Activated CD4-positive, alpha-beta T cell treated with anti-CD3 and anti-CD28 coated beads, Interleukin-2, amount 50 U/mL, for 1 hour (primary cell): ENCODE measurements around the gene ALDOC.
"Not testable (repeated sequence)": the region's sequence is repeated elsewhere in the genome, so short reads cannot be mapped to it uniquely, and the experiment has no call there.

Source experiments
- DNase-seq: peaks from one replicate; pipeline ENCODE4 v3.0.0-alpha.2; 2020

Gene ALDOC

GRCh38 chr17:28576758-28577465 lies at the start of gene ALDOC:
ALDOC (minus strand) TSS chr17:28576895; CDS start chr17:28575532, 1,363 bp downstream.
- DNase-seq, result peak; percentile 98

- no peak for DNase-seq
Observed at GRCh38 chr17:28624148-28624547, 47.5 kb upstream of the ALDOC start.

DNA sequence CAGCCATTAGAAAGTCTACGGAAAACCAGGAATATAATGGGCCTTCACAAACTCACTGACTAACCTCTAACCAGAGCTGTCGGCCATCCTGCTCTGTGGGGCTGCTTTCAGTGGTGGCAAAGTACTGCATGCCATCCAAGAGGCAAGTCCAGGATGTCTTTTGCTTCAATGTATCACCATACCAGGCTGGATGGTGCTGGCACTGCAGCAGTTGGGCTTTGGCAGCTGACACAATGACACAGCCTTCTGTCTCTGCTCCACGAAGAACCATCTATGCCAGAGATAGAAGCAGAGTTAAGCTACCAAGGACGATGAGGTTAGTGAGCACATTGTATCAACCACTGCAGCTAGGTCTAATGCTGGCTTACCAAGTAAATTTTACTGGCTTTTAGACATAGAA lies 47.0 kb upstream of the ALDOC start:
- no peak for DNase-seq

DNA sequence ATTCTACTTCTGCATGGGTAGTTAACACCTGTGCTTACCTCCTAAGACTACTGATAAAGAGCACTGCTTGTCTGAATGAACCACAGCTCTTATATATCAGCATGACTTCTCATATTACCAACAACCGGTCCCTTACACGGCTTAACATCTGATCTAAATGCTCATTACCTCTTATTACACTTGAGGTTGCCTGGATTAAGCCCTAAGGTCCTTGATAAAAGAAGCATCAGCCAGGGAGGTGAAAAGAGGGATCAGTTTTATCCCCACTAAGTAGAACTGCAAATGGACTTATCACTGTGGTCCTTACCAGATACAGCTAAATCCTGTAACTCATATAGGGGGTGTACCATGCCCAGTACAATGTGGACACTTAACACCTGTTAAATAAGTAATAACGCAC lies 45.5 kb upstream of the ALDOC start:
- DNase-seq, result no peak

DNA sequence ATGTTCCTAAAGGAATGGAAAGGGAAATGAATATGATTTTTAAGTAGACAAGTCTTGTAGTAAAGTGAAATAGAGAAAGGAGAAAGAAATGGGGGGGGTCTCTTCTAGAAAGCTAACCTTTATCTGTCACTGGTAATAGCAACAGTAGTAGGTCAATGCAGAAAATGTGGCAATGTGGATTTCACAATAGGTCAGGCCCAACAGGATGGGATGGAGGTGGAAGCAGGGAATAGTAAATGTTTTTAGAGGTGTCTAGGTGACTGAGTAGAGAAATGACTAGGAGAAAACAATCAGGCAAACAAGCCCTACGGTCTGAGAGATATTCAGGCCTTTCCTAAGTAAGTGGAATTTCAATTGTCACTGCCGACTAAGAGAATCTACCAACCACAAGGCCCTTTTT lies 43.3 kb upstream of the ALDOC start:
- DNase-seq, result no peak

DNA sequence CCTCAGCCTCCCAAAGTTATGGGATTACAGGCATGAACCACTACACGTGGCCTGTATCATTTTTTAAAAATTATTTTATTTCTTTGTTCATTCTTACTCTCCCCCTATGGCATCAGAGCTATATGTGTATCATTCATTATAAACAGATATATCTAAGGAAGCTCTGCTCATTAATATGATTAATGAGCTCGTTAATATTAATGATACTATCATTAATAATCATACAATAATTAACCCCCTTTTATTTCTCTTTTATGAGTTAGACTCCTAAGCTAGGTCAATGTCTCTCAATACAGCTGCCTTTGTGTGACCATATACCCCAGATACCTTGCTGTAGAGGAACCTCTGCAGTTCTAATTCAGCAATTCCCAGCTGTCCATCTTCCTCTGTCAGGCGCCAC lies 41.8 kb upstream of the ALDOC start:
- no peak for DNase-seq

DNA sequence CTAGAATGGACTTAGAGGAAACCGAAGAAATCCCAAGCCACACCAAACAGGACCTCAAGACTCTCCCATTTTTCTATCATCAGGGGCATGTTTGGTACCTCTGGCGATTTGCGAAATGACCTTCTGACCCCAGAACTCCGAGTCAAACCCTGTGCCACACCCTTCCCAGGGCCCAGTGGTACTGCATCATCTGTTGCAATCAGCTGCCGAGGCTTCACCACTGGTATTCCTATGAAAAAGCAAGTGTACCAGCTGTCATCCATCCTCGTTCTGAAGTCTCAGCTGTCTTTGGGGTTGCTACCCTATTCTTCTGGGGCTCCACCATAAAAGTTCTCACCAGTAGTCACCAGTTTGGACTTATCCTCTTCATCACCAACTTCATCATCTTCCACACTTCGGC lies 39.6 kb upstream of the ALDOC start:
- no peak for DNase-seq

DNA sequence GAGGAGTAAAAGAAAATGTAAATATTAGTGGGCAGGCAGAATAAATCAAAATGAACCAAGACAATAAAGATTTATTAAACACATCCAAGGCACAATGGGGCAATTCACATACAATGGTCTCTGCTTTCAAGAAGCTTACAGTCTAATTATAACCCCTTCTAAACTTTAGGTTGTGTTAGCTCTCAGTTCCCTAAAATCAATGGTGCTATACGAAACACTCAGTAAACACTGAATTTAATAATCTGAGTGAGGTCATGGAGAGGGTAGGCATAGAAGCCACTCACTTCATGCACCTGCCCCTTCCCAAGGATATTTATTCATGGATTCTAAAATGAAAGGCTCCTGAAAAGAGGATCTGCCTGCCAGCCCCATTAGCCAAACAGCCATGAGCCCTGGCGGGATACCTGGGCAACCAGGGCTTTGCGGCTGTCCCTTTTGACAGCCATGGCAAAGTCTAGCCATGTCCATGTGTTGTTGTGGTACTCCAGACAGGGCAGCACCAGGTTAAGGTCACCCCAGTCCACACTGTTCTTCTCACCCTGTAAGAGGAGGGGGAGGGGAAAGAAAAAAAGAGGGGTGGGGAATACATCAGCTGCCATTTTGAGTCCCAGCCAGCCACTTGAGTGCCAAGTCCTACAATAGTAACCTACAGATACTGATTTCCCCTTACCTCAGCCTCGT lies 38.7 kb upstream of the ALDOC start:
- no peak for DNase-seq

- no peak for DNase-seq
Observed at GRCh38 chr17:28613931-28614381, 37.3 kb upstream of the ALDOC start, which contains the start of gene RSKR. RSKR (minus strand) TSS chr17:28614185; CDS start chr17:28614161, 24 bp downstream.

DNA sequence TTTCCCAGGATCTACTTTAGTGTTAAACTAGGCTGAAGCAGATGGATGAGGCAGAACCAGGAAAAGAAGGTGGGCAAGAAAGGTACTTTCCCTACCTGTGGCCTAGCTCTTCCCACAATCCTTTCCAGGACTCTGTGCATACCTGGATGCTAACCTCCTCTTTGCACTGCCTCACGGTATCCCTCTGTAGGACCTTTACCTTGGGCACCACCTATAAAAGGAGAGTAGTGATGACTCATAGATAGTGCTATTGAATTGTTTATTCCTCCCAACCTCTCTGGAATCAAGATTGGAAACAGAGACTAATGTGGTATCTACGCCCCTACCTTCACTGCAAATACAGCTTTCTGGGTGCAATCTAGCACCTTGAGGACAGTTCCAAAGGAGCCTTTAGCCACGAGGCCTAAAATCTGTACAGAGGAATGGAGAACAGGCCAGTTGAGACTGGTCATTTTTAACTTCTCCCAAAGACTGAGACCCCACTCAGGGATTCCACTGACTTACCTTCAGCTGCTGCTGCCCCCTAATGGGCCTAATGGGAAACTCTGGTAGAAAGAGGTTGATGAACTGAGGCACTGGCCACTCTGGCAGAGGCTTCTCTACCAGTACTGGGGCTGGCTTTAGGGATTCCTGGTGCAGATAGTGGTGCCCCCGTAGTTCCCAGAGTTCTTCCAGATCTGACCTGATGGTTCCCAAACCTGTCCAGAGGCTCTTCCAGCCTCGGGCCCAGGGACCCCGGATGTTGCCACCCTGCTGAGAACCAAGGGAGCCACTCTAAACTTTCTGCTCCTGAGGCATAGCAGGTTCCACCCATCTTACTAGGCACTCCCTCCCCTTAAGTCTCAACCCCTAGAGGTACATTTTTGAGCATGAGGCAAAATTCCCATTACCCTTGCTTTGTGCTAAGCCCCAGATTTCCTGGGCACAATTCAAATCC lies 36.5 kb upstream of the ALDOC start:
- peak; percentile 32 for DNase-seq

- DNase-seq, result no peak
Observed at GRCh38 chr17:28612531-28612930, 35.8 kb upstream of the ALDOC start.

GRCh38 chr17:28610376-28610775 lies 33.7 kb upstream of the ALDOC start:
- no peak for DNase-seq

DNA sequence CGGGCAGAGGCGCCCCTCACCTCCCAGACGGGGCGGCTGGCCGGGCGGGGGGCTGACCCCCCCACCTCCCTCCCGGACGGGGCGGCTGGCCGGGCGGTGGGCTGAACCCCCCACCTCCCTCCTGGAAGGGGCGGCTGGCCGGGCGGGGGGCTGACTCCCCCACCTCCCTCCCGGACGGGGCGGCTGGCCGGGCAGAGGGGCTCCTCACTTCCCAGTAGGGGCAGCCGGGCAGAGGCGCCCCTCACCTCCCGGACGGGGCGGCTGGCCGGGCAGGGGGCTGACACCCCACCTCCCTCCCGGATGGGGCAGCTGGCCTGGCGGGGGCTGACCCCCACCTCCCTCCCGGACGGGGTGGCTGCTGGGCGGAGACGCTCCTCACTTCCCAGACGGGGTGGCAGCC lies 27.3 kb upstream of the ALDOC start:
- not testable (repeated sequence) for DNase-seq

GRCh38 chr17:28599311-28600184 lies 22.9 kb upstream of the ALDOC start:
- DNase-seq, result peak; percentile 63

GRCh38 chr17:28598799-28599310 lies 22.2 kb upstream of the ALDOC start, which contains the start of gene SPAG5:
SPAG5 (minus strand) TSS chr17:28599025; CDS start chr17:28598946, 79 bp downstream.
- DNase-seq, result peak; percentile 94

DNA sequence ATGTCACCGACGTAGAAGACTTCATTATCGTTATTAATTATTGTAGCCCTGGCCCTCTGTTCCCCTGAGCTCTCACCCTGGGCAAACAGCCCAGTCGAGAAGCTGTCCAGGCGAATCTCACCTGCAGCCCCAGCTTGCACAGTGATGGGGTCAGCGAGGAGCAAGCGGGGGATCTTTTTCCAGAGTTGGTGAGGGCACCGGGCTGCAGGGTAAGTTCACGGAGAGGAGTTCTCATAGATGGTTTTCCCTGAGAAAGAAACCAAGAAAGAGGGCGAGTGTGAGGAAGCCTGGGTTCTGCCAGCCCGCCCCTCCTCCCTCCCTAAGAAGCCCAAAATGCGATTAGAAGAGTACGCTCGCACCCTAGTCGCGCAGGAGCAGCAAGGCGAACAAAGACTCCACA lies 21.7 kb upstream of the ALDOC start:
- no peak for DNase-seq

GRCh38 chr17:28597606-28598383 lies 21.1 kb upstream of the ALDOC start:
- DNase-seq, result no peak

DNA sequence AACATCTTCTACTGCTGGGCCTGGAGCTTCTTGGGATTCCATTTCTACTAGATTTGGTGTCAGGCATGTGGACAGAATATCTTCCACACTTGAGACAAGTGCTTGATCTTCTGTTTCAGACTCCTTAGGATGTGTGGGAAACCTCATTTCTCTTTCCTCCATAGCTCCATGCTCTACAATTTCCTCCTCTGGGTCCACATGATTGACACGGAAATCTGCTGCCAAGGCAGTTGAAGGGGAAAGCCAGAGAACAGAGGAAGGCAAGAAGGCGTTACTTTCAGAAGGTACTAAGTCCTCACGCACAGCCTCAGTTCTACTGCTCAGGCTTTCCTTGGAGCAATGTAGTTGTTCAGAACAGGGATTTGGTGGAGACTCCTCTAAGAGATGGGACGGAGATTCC lies 15.6 kb upstream of the ALDOC start:
- no peak for DNase-seq

DNA sequence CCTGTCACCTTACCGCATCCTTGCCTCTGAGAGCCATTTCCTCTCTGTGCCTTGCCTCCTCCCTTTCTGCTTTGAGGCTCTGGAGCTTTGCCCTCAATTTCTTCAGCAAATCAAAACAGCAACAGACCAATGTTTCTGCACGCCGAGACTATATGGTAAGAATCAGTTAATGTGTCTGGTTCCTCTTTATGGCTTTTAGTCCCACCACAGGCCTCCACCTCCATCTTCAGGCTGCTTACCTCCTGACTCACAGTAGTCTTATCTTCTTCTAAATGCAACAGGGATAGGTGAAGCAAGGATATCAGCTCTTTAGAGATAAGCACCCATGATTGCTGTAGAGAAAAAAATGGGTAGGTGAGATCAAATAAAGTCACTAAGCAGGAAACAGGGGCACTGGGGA lies 9.2 kb upstream of the ALDOC start:
- DNase-seq, result no peak

DNA sequence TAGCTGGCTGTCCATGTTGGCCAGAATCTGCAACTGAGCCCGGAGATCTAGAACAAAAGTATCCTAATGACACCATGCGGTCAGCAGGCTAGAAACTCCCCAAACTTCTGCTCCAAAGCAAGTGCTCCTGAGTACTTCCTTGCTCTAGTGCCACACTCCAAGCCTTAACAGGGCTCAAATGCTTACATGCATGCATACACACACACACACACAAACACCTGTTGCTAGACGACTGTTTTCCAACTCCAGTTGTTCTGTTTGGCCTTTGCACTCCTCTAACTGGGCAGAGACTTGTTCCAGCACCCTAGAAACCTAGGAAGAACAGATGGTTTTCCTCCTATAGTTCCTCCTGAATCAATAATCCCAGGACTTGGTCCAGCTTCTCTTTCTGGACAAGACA lies 7.7 kb upstream of the ALDOC start:
- DNase-seq, result no peak

- DNase-seq, result no peak
Observed at GRCh38 chr17:28582513-28582912, 5.8 kb upstream of the ALDOC start.
